PC-3 (cell line): ENCODE measurements around the gene RAI1. TPM values are rescaled to one million over a fixed set of nuclear protein-coding genes. Genes with fewer than 3 reads are reported as not detected.

Experiments
- ATAC-seq: fragments of 200-7000 bp; cut with Tn5 transposase; 2 replicates; pipeline ENCODE4 v1.9.1; 2020; ENCODE audit warnings: mild to moderate bottlenecking, moderate library complexity
- BruUV-seq: library from RNA; stranded (reverse); fragments of 400-500 nt; replicated peaks from 2 replicates; lab custom pipeline; 2021; lab: Mats Ljungman, UMichigan
- CTCF ChIA-PET: fragments of 300-600 bp; sonication (Branson Sonifier 250); formaldehyde crosslinking; loops from one replicate; lab custom pipeline; 2022; ENCODE audit warnings: antibody characterized with exemption; lab: Charles Lee
- POLR2A ChIA-PET: fragments of 300-600 bp; sonication (Branson Sonifier 250); formaldehyde crosslinking; loops from one replicate; lab custom pipeline; 2022; ENCODE audit warnings: antibody characterized with exemption; ENCODE audit not compliant: unreplicated experiment; lab: Charles Lee
- DNase-seq: peaks from one replicate; pipeline ENCODE4 v3.0.0-alpha.2; 2015
- H2AFZ ChIP-seq: fragments of 300-600 bp; sonication (generic); 2 replicates; pipeline ENCODE4 v1.6.0; 2016; ENCODE audit warnings: antibody characterized with exemption, low read length
- H3F3A ChIP-seq: fragments of 300-600 bp; sonication (generic); one replicate; pipeline ENCODE4 v1.6.0; 2017; ENCODE audit warnings: antibody characterized with exemption, low read length, control low read depth, mild to moderate bottlenecking; ENCODE audit not compliant: unreplicated experiment
- H3K27ac ChIP-seq: fragments of 300-600 bp; sonication (generic); 2 replicates; pipeline ENCODE4 v1.5.1; 2016; ENCODE audit warnings: mild to moderate bottlenecking, low read length
- H3K27me3 ChIP-seq: fragments of 300-600 bp; sonication (generic); 2 replicates; pipeline ENCODE4 v1.6.1; 2016; ENCODE audit warnings: low read length, mixed read lengths
- H3K36me3 ChIP-seq: fragments of 300-600 bp; sonication (generic); 2 replicates; pipeline ENCODE4 v1.6.1; 2016; ENCODE audit warnings: low read depth, mixed run types, low read length, mixed read lengths
- H3K4me1 ChIP-seq: fragments of 300-600 bp; sonication (generic); 2 replicates; pipeline ENCODE4 v1.5.1; 2016; ENCODE audit warnings: low read length; ENCODE audit not compliant: insufficient read depth
- H3K4me2 ChIP-seq: fragments of 300-600 bp; sonication (generic); 2 replicates; pipeline ENCODE4 v1.6.0; 2016; ENCODE audit warnings: low read length
- H3K4me3 ChIP-seq: fragments of 300-600 bp; sonication (generic); 2 replicates; pipeline ENCODE4 v1.5.1; 2016; ENCODE audit warnings: mild to moderate bottlenecking, low read length, mixed read lengths
- H3K79me2 ChIP-seq: fragments of 300-600 bp; sonication (generic); 2 replicates; pipeline ENCODE4 v1.6.1; 2017; ENCODE audit warnings: low read length, mixed read lengths
- H3K9ac ChIP-seq: fragments of 300-600 bp; sonication (generic); 2 replicates; pipeline ENCODE4 v1.6.0; 2016; ENCODE audit warnings: mild to moderate bottlenecking, low read length
- H3K9me2 ChIP-seq: fragments of 300-600 bp; sonication (generic); replicated peaks from 2 replicates; pipeline ENCODE4 v1.6.1; 2016; ENCODE audit warnings: mixed run types, low read length, mixed read lengths
- H3K9me3 ChIP-seq: fragments of 300-600 bp; sonication (generic); 2 replicates; pipeline ENCODE4 v1.6.1; 2016; ENCODE audit warnings: low read length, mixed read lengths
- H4K20me1 ChIP-seq: fragments of 300-600 bp; sonication (generic); 2 replicates; pipeline ENCODE4 v1.6.1; 2016; ENCODE audit warnings: low read length, mixed read lengths
- EZH2 ChIP-seq: fragments of 300-600 bp; sonication (generic); IDR thresholded peaks from one replicate; pipeline ENCODE4 v1.6.1; 2017; ENCODE audit warnings: antibody characterized with exemption, mild to moderate bottlenecking, low read length; ENCODE audit not compliant: unreplicated experiment
- EZH2phosphoT487 ChIP-seq: fragments of 300-600 bp; sonication (generic); IDR thresholded peaks from 2 replicates; pipeline ENCODE4 v1.6.1; 2018; ENCODE audit warnings: mild to moderate bottlenecking, antibody characterized with exemption, low read length, borderline replicate concordance
- intact Hi-C: fragments of 100-400 bp; cut with micrococcal nuclease; formaldehyde crosslinking; loops from 2 replicates; pipeline ENCODE4 v1.9.0; 2023
- total RNA-seq: library from RNA; depleted of rRNA; stranded (reverse); fragments of >200 nt; gene quantifications from 2 replicates; pipeline ENCODE4 v1.2.3, GENCODE V29; 2014
- TF ChIP-seq, protein P1 (sequence below): fragments of 300-600 bp; sonication (generic); conservative IDR thresholded peaks from 2 replicates; pipeline ENCODE4 v1.5.1; 2017; ENCODE audit warnings: antibody characterized with exemption, low read depth, mild to moderate bottlenecking, low read length

Gene RAI1
- total RNA-seq, 1 experiment from 2014 or later, result 33.0 TPM

DNA sequence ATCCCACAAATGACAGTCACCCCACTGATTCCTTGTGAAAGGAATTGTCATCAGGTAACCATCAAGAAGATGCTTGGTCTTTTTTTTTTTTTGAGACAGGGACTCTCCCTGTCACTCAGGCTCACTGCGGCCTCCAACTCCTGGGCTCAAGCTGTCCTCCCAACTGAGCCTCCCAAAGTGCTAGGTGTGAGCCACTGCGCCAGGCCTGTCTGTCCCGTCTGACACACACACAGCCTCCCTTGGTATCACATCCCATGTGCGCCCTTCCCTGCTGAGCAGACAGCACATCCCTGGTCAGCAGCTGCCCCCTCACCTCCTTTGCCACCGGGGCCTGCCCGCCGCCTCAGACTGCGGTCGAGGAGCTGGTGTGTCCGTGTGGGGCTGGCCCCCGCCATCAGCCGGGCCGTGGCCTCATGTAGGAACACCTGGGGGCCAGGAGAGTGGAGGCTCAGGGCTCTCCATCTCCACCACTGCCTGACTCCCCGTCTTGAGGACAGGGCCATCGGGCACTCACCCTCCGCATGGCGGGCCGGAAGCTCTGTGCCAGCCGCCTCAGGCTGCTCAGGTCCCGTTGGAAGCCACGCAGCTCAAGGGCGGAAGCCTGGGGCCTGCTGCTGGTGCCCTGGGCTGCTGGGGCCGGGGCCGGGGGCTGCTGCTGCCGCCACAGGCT is 131.9 kb downstream of the RAI1 start:
- Histone ChIP-seq H4K20me1 (peaks cover 7% of the 10 kb centered on the region; the same call in 1 of the 2 replicates), H2AFZ (no peak overlapping the region), H3K9me2 (no peaks in the 10 kb centered on the region), H3K27me3 (no peaks in the 10 kb centered on the region), H3K27ac (no peak overlapping the region), H3K4me1 (peaks cover 10% of the 10 kb centered on the region), H3K79me2 (no peaks in the 10 kb centered on the region; the same call in 1 of the 2 replicates), H3K4me3 (no peak overlapping the region), H3K9me3 (no peaks in the 10 kb centered on the region), H3F3A (peaks cover 7% of the 10 kb centered on the region), H3K4me2 (no peak overlapping the region), H3K36me3 (peaks cover 63% of the 10 kb centered on the region), H3K9ac (no peak overlapping the region)
- intact Hi-C loops, result loop anchor here (2.0 kb wide), 1 partner anchor 48 kb away; no protein-coding TSS in a partner anchor
- POLR2A ChIA-PET, result no interaction called here
- no TSS peak for BruUV-seq
- no peak for ATAC-seq
- no peak for TF ChIP-seq EZH2phosphoT487
- TF ChIP-seq, protein P1, sequence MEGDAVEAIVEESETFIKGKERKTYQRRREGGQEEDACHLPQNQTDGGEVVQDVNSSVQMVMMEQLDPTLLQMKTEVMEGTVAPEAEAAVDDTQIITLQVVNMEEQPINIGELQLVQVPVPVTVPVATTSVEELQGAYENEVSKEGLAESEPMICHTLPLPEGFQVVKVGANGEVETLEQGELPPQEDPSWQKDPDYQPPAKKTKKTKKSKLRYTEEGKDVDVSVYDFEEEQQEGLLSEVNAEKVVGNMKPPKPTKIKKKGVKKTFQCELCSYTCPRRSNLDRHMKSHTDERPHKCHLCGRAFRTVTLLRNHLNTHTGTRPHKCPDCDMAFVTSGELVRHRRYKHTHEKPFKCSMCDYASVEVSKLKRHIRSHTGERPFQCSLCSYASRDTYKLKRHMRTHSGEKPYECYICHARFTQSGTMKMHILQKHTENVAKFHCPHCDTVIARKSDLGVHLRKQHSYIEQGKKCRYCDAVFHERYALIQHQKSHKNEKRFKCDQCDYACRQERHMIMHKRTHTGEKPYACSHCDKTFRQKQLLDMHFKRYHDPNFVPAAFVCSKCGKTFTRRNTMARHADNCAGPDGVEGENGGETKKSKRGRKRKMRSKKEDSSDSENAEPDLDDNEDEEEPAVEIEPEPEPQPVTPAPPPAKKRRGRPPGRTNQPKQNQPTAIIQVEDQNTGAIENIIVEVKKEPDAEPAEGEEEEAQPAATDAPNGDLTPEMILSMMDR, result no peak
- TF ChIP-seq EZH2, result no peak
- DNase-seq, result no peak
- CTCF ChIA-PET, result interaction anchor here (0.6 kb wide), 1 partner anchor 130 kb away, joined by 3 read pairs; no protein-coding TSS in a partner anchor

DNA sequence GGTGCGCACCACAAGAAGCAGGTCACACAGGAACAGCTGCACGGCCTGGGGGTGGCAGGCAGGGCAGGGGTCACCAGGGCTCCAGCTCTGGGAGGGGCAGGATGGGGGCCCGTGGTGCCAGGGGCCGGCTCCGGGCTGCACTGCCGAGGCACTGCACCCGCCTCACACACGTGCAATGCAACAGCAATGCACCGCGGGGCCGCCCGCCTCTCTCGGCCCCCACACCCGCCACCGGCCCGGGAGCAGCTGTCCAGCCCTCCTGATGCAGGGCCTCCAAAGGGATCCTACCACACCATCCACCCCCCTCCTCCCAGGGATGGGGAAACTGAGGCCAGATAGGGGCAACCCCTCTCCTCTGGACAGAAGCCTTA is 132.5 kb downstream of the RAI1 start:
- no TSS peak for BruUV-seq
- H2AFZ ChIP-seq, result no peak overlapping the region
- no peaks in the 10 kb centered on the region for H3K27me3 ChIP-seq
- H3K27ac ChIP-seq, result no peak overlapping the region
- H3K9me3 ChIP-seq, result no peaks in the 10 kb centered on the region
- intact Hi-C loops, result loop anchor here (2.0 kb wide), 1 partner anchor 47 kb away; no protein-coding TSS in a partner anchor
- POLR2A ChIA-PET, result no interaction called here
- no peak for DNase-seq
- peaks cover 7% of the 10 kb centered on the region for H3F3A ChIP-seq
- no peak for TF ChIP-seq EZH2phosphoT487
- TF ChIP-seq EZH2, result no peak
- TF ChIP-seq, protein P1, result no peak
- CTCF ChIA-PET, result no interaction called here
- no peak overlapping the region for H3K9ac ChIP-seq
- no peak overlapping the region for H3K4me2 ChIP-seq
- ATAC-seq, result no peak
- no peak overlapping the region for H3K4me3 ChIP-seq
- peaks cover 15% of the 10 kb centered on the region for H3K4me1 ChIP-seq
- no peaks in the 10 kb centered on the region; the same call in 1 of the 2 replicates for H3K79me2 ChIP-seq
- no peaks in the 10 kb centered on the region for H3K9me2 ChIP-seq
- peaks cover 12% of the 10 kb centered on the region; the same call in 1 of the 2 replicates for H4K20me1 ChIP-seq
- H3K36me3 ChIP-seq, result peaks cover 68% of the 10 kb centered on the region
